Measurements from ENCODE around the gene TMEM61. TPM values are rescaled to one million over a fixed set of nuclear protein-coding genes. Genes with fewer than 3 reads are reported as not detected.

The TMEM61 gene
- total and polyA plus RNA-seq, 2 of the 8 experiments (the other 6 are each of a cell fraction or from before 2014, with no cell fraction given), result 0.54 to 1.4 TPM

- POLR2A ChIA-PET (ENCODE audit: partially characterized antibody), result interaction anchor here (1.6 kb wide), 1 partner anchor 9 kb away, joined by 3 read pairs; no protein-coding TSS in a partner anchor
- TF ChIP-seq SRF (IDR thresholded peaks at IDR 0.05; ENCODE audit: low read depth, low read length) (no peak), KDM1A (IDR thresholded peaks at IDR 0.05; ENCODE audit: borderline replicate concordance, low read length) (no peak), SIRT6 (IDR thresholded peaks at IDR 0.05; ENCODE audit: low read length) (no peak), ATF2 (IDR thresholded peaks at IDR 0.05; ENCODE audit: low read length) (no peak), POLR2AphosphoS5 (IDR thresholded peaks at IDR 0.05; ENCODE audit: low read depth, low read length) (no peak), RBBP5 (IDR thresholded peaks at IDR 0.05; ENCODE audit: borderline replicate concordance, low read depth, low read length) (no peak), RXRA (IDR thresholded peaks at IDR 0.05; ENCODE audit: insufficient read depth, low read depth, low read length) (no peak), BRCA1 (IDR thresholded peaks at IDR 0.05; ENCODE audit: low read depth, low read length) (no peak), CBX5 (IDR thresholded peaks at IDR 0.05; ENCODE audit: low read depth, low read length) (no peak), SUZ12 (IDR thresholded peaks at IDR 0.05; ENCODE audit: low read length) (no peak), ZNF274 (IDR thresholded peaks at IDR 0.05; ENCODE audit: borderline replicate concordance, extremely low read depth, low read length) (no peak), SIX5 (IDR thresholded peaks at IDR 0.05; ENCODE audit: low read depth, low read length) (no peak)
These were observed 1.0 kb upstream of the TMEM61 start for GRCh38 chr1:54979327-54979891.

More at GRCh38 chr1:54979327-54979891, 1.0 kb upstream of the TMEM61 start:
- Histone ChIP-seq H2BK5ac (ENCODE audit: low read depth, low read length) (no peak overlapping the region), H2AK5ac (ENCODE audit: low read depth, low read length) (no peak overlapping the region), H3K4me3 (ENCODE audit: extremely low read depth in 1 of 4, insufficient read depth in 2 of 4, low read depth in 3 of 4, low read length in 4 of 4) (no peak overlapping the region), H2BK20ac (ENCODE audit: low read length) (peak overlapping the region; percentile 93), H3K79me2 (ENCODE audit: control insufficient read depth in 1 of 2, insufficient read depth in 2 of 2, low read length in 2 of 2) (no peaks in the 10 kb centered on the region), H4K20me1 (replicated peaks in 1 of 2; ENCODE audit: control insufficient read depth in 1 of 2, insufficient read depth in 2 of 2, low read length in 2 of 2) (no peaks in the 10 kb centered on the region), H3K14ac (ENCODE audit: insufficient read length) (no peak overlapping the region), H3K4me1 (replicated peaks in 1 of 4; ENCODE audit: control insufficient read depth in 3 of 4, insufficient read depth in 4 of 4, low read length in 3 of 4) (peaks cover 4 to 8% (median 7%) of the 10 kb centered on the region in 4 experiments; a peak in 6 of 7 replicates), H2BK120ac (replicated peaks; ENCODE audit: low read depth, low read length) (no peak overlapping the region), H4K5ac (ENCODE audit: insufficient read length, low read depth, low read length) (no peak overlapping the region), H2AFZ (ENCODE audit: low read length) (no peak overlapping the region), H3K4ac (replicated peaks; ENCODE audit: insufficient read length, low read depth, low read length) (no peak overlapping the region), H3K9ac (replicated peaks in 1 of 4; ENCODE audit: extremely low read depth in 1 of 4, low read depth in 3 of 4, low read length in 3 of 4) (no peak overlapping the region), H3K9me3 (ENCODE audit: insufficient read depth in 2 of 2, low read depth in 1 of 2, low read length in 1 of 2) (no peaks in the 10 kb centered on the region), H3K36me3 (ENCODE audit: control insufficient read depth in 2 of 4, insufficient read depth in 4 of 4, low read length in 3 of 4) (no peaks in the 10 kb centered on the region), H4K91ac (replicated peaks; ENCODE audit: insufficient read length, low read length) (no peak overlapping the region), H2BK12ac (ENCODE audit: low read depth, low read length) (peak overlapping the region; percentile 95; the same call in 1 of the 2 replicates), H3K27me3 (replicated peaks in 1 of 4; ENCODE audit: control insufficient read depth in 3 of 4, extremely low read depth in 1 of 4, insufficient read depth in 3 of 4, low read length in 3 of 4) (peaks cover 0 to 29% (median 18%) of the 10 kb centered on the region in 4 experiments; a peak in 6 of 7 replicates), H3K56ac (replicated peaks; ENCODE audit: insufficient read length, low read depth, low read length) (no peak overlapping the region), H3K23ac (ENCODE audit: insufficient read length) (no peak overlapping the region), H3K4me2 (ENCODE audit: insufficient read depth in 1 of 2, low read depth in 2 of 2, low read length in 2 of 2) (no peak overlapping the region; a peak in 1 of 4 replicates), H3K79me1 (ENCODE audit: low read depth, low read length) (no peaks in the 10 kb centered on the region), H2BK15ac (ENCODE audit: low read length) (peak overlapping the region; percentile 97; the same call in 1 of the 2 replicates), H3K27ac (ENCODE audit: low read depth, low read length) (no peak overlapping the region), H3K18ac (ENCODE audit: extremely low read depth, low read length) (no peak overlapping the region), H3K23me2 (ENCODE audit: low read depth, low read length) (peaks cover 8% of the 10 kb centered on the region), H4K8ac (ENCODE audit: extremely low read depth, insufficient read depth, low read length) (no peak overlapping the region)
- CTCF ChIA-PET (ENCODE audit: partially characterized antibody), result interaction anchor here (0.7 to 18.4 kb wide), 11 partner anchors 10 to 188 kb away, joined by 3 to 436 read pairs (median 4); no protein-coding TSS in a partner anchor
- 25% methylated on average over 4 of the region's 5 CpGs; no CpG with 5 or more reads in 1 of the 2 experiments for WGBS, 2 experiments (ENCODE audit: extremely low coverage in 1 of 2, insufficient coverage in 1 of 2, insufficient read length in 1 of 2, insufficient replicate concordance in 2 of 2, low coverage in 1 of 2, low lambda C conversion rate in 2 of 2, missing lambda C conversion rate in 1 of 2)
- DNase-seq (ENCODE audit: low read depth in 1 of 2, low spot score in 2 of 2), result no peak
- no peak for FAIRE-seq

Data from H1 (cell line).